Neural cell (in vitro differentiated cells): ENCODE results near the gene DDX25.

Experiments
- CTCF ChIP-seq: fragments of 450-650 bp; IDR thresholded peaks from 2 replicates; pipeline ENCODE4 v1.5.1; 2014; ENCODE audit warnings: antibody characterized with exemption, mild to moderate bottlenecking, moderate library complexity; ENCODE audit not compliant: poor library complexity, severe bottlenecking
- EP300 ChIP-seq: fragments of 450-650 bp; conservative IDR thresholded peaks from 2 replicates; pipeline ENCODE4 v1.6.1; 2014; ENCODE audit warnings: antibody characterized with exemption, mild to moderate bottlenecking, moderate library complexity; ENCODE audit not compliant: poor library complexity, severe bottlenecking

DNA sequence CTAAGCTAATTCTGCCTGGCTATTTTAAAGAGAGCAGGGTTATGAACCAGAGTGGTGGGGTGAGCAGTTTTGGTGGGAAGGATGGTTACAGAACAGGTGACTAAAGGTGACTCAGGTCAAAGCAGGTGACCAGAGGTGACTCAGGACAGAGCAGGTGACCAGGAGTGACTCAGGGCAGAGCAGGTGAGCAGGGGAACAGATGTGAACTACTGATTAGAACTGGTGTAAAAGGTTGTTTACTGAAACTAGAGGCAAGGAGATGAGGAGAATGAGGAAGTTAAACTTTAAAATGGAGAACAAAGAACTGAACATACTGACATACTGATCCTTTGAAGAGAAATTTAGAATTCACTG lies 32.2 kb upstream of the DDX25 start:
- TF ChIP-seq EP300 (no peak), CTCF (no peak)
